Measurements from ENCODE around the gene GNG7.
"Not testable (repeated sequence)": the region's sequence is repeated elsewhere in the genome, so short reads cannot be mapped to it uniquely, and the experiment has no call there.

The GNG7 gene

GRCh38 chr19:2616741-2617392 is 85.6 kb downstream of the GNG7 start:
- DNase-seq: no peak

DNA sequence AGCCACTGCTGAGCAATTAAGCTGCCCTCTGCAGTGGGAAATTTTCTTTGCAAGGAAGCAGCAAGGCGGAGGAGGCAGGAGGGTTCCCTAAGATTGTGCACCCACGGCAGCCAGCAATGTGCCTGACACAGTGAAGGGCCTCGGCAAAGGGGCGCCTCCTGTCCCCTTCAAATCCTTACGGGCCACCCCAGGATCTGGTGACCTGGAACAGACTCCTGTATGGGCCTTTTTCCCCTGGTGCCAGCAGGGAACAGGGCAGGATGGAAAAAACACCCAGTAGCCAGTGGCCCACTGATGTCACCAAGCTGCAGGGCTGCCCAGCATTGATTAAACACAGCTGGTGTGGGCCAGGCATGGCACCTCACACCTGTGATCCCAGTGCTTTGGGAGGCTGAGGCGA is 86.7 kb downstream of the GNG7 start:
- no peak for DNase-seq

GRCh38 chr19:2613507-2614295 is 88.8 kb downstream of the GNG7 start:
- DNase-seq: no peak

DNA sequence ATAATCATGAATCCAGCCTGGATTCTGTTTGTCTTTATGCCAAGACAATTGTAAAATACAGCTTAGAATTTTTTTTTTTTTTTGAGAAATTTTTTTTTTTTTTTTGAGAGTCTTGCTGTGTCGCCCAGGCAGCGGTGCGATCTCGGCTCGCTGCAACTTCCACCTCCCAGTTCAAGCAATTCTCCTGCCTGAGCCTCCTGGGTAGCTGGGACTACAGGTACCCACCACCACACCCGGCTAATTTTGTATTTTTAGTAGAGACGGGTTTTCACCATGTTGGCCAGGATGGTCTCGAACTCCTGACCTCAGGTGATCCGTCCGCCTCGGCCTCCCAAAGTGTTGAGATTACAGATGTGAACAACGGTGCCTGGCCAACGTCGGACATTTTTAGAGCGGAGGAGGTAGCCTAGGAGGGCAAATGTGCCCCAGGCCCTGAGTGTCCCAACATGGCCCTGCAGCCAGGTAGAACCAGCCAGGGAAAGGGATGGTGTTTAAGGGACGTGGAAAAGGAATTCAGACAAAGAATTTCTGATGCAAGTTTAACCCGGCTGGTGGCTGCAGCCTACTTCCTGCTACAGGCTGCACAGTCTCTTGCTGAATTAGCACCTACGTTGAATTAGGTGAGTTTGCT is 89.8 kb downstream of the GNG7 start:
- no peak for DNase-seq

DNA sequence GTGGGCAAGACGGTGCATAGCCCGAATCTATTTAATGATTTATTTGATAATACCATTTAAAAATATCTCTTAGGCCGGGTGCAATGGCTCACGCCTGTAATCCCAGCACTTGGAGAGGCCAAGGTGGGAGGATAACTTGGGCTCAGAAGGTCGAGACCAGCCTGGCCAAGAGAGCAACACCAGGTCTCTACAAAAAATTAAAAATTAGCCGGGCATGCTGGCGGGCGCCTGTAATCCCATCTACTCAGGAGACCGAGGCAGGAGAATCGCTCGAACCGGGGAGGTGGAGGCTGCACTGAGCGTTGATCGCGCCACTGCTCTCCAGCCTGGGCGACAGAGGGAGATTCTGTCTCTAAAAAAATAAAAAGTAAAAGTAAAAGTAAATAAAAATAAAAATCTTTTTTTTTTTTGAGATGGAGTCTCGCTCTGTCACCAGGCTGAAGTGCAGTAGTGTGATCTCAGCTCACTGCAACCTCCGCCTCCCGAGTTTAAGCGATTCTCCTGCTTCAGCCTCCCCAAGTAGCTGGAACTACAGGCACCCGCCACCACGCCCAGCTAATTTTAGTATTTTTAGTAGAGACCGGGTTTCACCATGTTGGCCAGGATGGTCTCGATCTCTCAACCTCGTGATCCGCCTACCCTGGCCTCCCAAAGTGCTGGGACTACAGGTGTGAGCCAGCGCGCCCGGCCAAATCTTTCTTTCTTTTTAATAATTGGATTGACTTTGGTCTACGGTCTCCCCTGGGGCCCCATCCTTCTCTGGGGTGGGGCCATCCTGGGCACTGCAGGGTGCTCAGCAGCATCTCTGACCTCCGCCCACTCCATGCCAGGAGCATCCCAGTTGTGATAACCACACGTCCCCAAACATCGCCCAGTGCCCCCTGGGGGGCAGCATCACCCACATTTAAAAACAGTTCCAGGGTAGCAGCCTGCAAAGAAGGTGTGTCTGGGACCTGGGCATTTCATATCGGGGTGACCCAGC is 90.7 kb downstream of the GNG7 start:
- no peak for DNase-seq

DNA sequence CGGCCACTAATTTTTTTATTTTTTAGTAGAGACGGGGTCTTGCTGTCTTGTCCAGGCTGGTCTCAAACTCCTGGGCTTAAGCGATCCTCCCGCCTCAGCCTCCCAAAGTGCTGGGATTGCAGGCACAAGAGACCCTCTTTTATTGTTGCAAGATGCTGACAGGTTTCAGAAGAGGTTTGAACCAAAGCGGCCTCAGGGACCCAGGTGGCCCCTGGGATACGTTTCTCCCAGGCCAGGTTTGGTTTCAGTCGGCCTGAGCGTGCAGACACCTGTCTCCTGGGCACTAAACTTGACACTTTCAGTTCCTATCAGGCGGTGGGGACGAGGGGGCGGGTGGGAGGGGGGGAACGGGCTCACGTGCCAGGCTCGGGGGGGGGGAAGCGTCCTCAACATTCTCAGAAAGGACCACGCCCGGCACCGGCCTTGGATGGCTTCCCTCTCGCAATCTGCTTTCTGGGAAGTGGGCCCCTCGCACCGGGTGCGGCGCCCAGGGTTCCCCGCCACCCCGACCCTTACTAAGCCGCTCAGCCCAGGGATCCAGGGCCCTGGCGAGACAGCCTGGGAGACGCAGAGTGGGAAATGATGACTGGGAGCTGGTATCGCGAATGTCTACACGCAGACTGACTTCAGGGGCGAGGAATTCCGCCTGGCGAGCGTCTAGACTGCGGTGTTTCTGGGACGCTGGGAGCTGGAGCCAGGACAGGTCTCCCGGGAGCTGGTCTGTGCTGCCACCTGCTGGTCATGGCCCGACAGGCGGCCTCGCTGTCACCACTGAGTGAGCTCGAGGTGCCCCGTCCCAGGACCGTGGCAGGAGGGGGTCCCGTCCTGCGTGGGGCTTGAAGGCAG is 91.6 kb downstream of the GNG7 start:
- DNase-seq: no peak

GRCh38 chr19:2609389-2610116 is 92.9 kb downstream of the GNG7 start:
- DNase-seq: no peak

DNA sequence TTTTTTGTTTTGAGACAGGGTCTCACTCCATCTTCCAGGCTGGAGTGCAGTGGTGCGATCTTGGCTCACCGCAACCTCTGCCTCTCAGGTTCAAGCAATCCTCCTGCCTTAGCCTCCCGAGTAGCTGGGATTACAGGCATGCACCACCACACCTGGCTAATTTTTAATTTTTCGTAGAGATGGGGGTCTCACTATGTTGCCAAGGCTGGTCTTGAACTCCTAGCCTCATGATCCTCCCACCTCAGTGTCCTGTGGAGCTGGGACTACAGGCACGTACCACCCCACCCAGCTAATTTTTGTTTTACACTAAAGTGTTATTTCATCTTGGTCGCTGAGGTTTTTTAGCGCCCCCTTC is 93.5 kb downstream of the GNG7 start:
- not testable (repeated sequence) for DNase-seq

GRCh38 chr19:2608602-2608922 is 93.9 kb downstream of the GNG7 start:
- DNase-seq: no peak

DNA sequence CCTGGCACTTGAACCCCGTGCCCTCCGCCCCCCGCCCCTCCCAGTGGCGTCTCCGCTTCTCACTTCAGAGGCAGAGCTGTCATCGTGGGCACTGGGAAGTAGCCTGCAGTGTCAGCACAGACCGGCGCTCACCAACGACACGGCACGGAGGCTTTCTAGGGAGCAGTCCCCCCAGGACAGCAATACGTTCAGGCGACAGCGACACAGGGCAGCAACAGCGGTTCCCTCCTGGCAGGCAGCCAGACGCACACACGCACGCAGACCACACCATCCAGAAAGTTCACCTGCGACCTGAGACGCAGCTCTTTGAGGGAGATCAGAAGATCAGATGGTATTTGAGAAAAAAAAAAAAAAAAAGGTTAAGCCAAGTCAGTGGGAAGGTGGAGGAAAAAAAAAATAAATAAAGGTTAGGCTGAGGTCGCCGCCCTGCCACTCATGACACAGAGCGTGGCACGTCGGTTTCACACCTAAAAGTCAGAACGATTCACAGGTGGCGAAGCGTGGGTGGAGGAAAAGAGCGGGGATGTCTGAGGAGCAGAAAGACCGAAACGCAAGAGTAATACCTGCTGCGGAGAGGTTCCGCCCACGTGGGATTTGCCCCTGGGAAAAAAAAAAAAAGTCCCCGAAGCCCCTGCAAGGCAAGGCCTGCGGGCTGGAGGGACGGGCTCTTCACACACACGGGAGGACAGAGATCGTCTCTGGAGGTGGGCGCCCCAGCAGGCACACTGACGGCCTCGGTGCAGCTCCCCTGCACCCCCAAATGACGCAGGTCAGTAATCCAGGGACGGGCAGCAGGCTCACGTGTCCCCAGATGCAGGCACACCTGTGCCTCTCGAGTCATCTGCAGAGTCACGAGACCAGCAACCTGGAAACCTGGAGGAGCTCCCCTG is 94.5 kb downstream of the GNG7 start:
- no peak for DNase-seq

DNA sequence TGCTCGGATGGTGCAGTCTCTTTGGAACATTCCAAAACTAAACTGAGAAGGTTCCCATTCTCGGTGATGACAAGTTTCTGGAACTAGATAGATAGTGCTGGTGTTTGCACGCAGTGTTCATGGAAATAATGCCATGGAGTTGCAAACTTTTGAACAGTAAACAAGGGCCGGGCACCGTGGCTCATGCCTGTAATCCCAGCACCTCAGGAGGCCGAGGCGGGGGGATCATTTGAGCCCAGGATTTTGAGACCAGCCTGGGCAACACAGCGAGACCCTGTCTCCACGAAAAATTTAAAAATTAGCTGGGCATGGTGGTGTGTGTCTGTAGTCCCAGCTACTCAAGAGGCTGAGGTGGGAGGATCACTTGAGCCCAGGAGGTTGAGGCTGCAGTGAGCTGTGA is 95.7 kb downstream of the GNG7 start:
- not testable (repeated sequence) for DNase-seq

DNA sequence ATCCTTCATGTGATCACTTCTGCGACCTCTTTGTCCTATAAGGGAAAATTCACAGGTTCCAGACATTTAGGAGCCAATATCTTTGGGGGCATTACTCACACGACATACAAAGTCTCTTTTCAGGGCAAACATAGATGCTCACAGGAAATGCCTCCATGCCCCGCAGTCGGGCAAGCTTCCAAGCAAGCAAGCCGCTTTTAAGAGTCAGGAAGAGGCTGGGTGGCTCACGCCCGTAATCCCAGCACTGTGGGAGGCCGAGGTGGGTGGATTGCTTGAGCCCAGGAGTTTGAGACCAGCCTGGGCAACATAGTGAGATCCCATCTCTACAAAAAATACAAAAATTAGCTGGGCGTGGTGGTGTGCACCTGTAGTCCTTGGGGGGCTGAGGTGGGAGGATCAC is 96.6 kb downstream of the GNG7 start:
- not testable (repeated sequence) for DNase-seq

GRCh38 chr19:2604747-2605329 is 97.7 kb downstream of the GNG7 start:
- DNase-seq: no peak

DNA sequence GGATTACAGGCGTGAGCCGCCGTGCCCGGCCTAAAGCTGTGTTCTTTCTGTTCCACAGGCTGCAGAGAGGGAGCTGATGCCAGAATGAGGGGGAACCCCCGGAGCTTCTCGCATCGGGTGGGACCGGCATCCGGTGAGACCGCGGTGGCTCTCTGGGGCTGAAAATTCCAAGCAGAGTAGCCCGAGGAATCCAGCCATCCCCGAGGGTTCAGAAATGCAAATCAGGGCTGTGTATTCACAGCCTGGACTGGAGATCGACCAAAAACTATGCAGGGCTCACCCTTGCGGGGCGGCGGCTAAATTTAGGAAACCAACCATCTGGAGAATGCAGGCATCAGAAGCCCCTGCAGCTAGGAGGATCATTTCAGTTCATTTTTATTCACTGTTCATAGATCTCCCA is 99.2 kb downstream of the GNG7 start:
- DNase-seq: no peak

DNA sequence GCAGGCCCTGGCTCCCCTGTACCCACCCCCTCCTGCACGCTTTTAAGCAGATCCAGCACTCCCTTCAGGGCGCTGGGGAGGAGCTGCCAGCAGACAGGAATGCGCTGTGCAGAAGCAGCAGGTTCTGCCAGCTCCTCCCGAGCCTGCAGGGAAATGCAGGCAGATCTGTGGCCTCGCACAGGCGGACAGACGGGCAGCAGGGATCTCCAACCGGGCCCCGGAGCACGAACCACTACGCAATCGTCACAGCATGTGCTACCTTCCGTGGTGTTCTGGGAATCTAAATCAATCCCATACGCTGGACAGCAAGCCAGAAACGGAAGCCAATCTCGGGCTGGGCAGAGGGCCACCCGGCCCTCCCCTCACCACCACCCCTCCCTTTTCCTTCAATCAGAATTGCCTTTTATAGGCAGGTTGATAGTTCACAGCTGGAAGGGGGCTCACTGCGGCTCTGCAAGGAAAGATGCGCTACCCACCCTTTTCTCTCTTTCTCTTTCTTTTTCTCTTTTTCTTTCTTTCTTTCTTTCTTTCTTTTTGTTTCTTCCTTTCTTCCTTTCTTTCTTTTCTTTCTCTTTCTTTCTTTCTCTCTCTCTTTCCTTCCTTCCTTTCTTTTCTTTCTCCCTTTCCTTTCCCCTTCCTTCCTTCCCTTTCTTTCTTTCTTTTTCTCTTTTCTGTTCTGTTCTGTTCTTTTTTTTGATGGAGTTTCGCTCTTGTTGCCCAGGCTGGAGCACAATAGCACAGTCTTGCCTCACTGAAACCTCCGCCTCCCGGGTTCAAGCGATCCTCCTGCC is 99.9 kb downstream of the GNG7 start:
- DNase-seq: no peak

DNA sequence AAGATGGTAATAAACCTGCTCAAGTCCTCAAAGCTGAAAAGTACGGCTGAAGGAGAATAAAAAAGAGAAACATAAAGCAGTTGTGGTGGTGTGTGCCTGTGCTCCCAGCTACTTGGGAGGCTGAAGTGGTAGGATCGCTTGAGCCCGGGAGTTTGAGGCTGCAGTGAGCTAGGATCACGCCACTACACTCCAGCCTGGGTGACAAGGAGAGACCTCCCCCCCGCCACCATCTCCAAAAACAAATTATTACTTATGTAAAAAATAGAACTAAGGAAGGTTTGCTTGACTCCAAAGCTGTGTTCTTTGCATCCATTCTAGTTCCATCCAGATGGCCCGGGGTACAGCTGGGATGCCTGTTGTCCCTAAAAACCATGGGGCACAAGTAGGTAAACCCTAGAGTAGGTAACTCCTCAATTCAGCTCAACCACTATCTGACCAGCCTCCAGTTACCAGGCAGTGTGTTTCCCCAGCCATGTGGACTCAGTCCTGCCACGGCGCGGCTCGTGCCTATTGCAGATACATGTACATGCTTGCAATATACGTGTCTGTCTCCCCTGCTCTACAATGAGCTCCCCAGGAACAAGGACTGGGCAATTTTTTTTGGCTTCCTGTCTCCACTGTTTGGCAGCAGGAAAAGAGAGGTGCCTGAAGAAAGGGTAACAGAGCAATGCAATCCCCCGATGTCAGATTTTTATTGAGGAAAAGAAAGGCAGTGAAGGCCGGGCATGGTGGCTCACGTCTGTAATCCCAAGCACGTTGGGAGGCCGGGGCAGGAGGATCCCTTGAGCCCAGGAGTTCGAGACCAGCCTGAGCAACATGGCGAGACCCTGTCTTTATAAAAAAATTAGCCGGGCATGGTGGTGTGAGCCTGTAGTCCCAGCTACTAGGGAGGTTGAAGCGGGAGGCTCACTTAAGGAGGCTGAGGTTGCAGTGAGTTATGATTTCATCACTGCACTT is 101.3 kb downstream of the GNG7 start:
- DNase-seq: no peak

DNA sequence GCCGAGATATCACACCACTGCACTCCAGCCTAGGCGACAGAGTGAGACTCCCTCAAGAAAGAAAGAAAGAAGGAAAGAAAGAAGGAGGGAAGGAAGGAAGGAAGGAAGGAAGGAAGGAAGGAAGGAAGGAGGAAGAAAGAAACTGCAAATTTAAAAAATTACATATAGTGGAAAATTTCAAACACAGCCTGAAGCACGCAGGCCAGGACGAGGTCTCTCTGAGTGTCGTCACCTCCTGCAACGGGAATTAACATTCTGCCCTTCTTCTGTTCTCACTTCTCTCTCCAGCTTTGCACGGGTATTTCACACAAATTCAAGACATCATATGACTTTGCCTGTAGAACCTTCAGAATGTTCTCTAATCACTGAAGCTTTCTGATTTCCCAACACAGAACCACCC is 108.2 kb downstream of the GNG7 start:
- DNase-seq: no peak

DNA sequence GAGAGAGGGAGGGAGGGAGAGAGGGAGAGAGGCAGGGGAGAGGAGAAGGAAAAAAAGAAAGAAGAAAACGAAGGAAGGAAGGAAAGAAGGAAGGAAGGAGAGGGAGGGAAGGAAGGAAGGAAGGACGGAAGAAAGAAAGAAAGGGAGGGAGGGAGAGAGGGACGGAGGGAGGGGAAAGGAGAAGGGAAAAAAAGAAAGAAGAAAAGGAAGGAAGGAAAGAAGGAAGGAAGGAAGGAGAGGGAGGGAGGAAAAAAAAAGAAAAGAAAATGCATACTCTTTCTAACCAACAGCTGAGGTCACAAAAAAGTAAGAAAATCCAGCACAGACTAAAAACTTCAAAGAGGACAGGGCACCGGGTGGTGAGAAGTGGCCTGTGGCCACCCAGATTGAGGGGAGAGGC is 109.7 kb downstream of the GNG7 start:
- no peak for DNase-seq
